ENCODE measurements around the gene SBNO2.
"Not testable (repeated sequence)": the region's sequence is repeated elsewhere in the genome, so short reads cannot be mapped to it uniquely, and the experiment has no call there.

SBNO2 gene

GRCh38 chr19:1134431-1134830 is 39.6 kb downstream of the SBNO2 start:
- FAIRE-seq (no peak), DNase-seq (ENCODE audit: insufficient read length, low spot score) (no peak)
- TF ChIP-seq POLR2A (IDR thresholded peaks at IDR 0.05; ENCODE audit: low read depth, low read length), result no peak

DNA sequence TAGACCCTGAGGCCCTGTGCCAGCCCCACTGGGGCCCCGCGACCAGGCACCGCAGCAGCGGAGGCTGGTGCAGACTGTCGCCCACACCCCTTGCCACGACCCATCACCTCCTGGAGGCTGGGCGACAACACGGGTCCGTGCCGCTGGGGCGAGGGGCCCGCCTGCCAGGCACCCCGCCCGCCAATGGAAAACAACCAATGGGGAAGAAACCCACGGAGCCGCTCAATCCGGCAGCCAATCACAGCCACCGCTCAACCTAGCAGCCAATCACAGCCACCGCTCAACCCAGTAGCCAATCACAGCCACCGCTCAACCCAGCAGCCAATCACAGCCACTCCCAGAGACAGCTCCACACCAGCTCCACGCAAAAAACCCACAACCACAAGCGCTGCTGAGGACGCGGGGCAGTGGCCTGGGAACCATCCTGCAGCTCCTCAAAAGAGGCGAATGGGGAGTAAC is 40.6 kb downstream of the SBNO2 start:
- FAIRE-seq, result no peak
- DNase-seq (ENCODE audit: insufficient read length, low spot score), result peak; percentile 65
- TF ChIP-seq POLR2A (IDR thresholded peaks at IDR 0.05; ENCODE audit: low read depth, low read length), result no peak

GRCh38 chr19:1132552-1133383 is 41.3 kb downstream of the SBNO2 start:
- FAIRE-seq (no peak), DNase-seq (ENCODE audit: insufficient read length, low spot score) (no peak)
- TF ChIP-seq POLR2A (IDR thresholded peaks at IDR 0.05; ENCODE audit: low read depth, low read length), result no peak

- peak; percentile 11; the same call in 1 of the 2 replicates for TF ChIP-seq POLR2A (IDR thresholded peaks at IDR 0.05; ENCODE audit: low read depth, low read length)
- DNase-seq (ENCODE audit: insufficient read length, low spot score) (peak; percentile 84), FAIRE-seq (no peak)
These were observed 42.1 kb downstream of the SBNO2 start for GRCh38 chr19:1131718-1132551.

DNA sequence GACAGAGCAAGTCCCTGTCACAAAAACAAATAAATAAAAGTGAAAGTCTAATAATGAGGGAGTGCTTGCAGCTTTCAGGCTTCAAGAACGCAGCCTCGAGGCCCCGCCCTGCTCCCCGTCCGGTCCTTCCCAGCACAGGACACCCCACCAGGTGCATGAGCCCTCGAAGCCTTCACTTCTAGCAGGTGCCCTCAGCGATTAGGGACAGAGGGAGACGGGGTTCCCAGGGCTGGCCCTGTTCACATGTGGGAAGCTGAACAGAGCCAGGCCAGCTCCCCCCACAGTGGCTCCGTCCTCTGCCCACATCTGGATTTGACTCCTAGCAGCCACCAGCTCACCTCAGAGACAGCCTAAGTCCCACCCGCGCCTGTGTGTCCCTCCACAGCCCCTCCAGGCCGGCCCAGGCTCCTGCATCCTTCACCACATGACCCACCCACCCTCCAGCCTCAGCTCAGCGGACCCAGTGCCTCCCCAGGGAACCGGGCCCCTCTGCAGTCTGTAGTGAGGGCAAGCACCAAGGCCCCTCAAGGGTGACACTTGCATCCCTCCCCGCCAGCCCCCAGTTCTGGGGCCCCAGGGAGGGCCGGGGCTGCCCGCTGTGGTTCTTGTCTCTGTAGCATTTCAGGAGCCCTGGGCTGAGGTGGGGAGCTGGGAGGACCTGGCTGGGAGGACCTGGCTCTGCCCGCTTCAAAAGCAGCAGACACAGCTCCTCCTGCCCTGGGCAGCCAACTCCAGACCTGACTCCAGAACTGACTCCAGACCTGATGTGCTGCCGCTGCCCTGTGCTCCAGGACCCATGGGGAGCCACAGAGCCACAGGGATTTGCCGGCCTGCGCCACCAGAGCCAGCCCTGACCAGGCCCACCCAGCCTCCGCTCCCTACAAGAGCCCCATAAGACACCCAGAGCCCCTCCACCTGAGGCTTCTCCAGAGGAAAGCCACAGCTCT is 43.0 kb downstream of the SBNO2 start:
- no peak for FAIRE-seq
- TF ChIP-seq POLR2A (IDR thresholded peaks at IDR 0.05; ENCODE audit: low read depth, low read length), result 0 out of 2 replicates have a peak, but pooled peaks have one; percentile 22

GRCh38 chr19:1129535-1129934 is 44.5 kb downstream of the SBNO2 start:
- DNase-seq (ENCODE audit: insufficient read length, low spot score) (no peak), FAIRE-seq (no peak)
- TF ChIP-seq POLR2A (IDR thresholded peaks at IDR 0.05; ENCODE audit: low read depth, low read length), result no peak

More for the DNA sequence above, 43.0 kb downstream of the SBNO2 start:
- no peak for DNase-seq (ENCODE audit: insufficient read length, low spot score)

GRCh38 chr19:1129084-1129483 is 45.0 kb downstream of the SBNO2 start:
- FAIRE-seq; DNase-seq (ENCODE audit: insufficient read length, low spot score): not testable (repeated sequence)

GRCh38 chr19:1128106-1128505 is 46.0 kb downstream of the SBNO2 start:
- DNase-seq (ENCODE audit: insufficient read length, low spot score), result no peak
- no peak for TF ChIP-seq POLR2A (IDR thresholded peaks at IDR 0.05; ENCODE audit: low read depth, low read length)
- no peak for FAIRE-seq

DNA sequence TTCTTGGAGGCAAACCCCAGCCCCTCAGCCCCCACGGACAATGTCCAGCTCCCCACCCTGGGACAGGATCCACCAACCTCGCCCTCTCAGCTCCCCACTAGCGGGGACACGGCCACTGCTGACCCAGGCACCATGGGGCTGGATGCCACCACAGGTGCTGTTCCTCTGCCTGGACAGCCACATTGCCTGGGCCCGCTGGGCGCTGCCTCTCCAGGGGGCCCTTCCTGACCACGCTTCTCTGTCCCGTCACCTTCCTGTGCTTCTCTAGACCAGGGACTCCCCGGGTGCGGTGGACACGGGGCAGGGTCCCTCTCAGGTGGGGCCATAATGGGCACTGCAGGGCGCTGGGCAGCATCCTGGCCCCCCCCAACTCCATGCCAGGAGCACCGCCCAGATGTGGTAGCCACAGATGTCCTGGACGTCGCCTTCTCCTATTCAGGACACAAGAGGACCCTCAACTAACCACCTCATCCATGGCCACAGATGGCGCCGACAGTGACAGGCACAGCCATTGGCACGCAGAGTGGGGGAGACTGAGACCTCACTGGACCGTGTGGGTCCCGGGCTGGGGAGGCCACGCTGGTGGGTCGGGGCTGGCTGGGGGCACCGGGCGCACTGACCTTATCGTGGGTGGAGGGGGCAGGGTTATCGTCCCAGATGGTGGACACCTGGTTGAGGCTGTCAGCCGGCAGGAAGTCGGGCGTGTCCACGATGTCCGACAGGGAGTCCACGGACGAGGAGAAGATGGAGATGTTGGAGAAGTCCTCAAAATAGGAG is 46.9 kb downstream of the SBNO2 start:
- DNase-seq (ENCODE audit: insufficient read length, low spot score) (no peak), FAIRE-seq (no peak)
- TF ChIP-seq POLR2A (IDR thresholded peaks at IDR 0.05; ENCODE audit: low read depth, low read length), result no peak

- no peak for TF ChIP-seq POLR2A (IDR thresholded peaks at IDR 0.05; ENCODE audit: low read depth, low read length)
- DNase-seq (ENCODE audit: insufficient read length, low spot score), result peak; percentile 89
- FAIRE-seq, result no peak
These were observed 48.2 kb downstream of the SBNO2 start for GRCh38 chr19:1125601-1126467.

DNA sequence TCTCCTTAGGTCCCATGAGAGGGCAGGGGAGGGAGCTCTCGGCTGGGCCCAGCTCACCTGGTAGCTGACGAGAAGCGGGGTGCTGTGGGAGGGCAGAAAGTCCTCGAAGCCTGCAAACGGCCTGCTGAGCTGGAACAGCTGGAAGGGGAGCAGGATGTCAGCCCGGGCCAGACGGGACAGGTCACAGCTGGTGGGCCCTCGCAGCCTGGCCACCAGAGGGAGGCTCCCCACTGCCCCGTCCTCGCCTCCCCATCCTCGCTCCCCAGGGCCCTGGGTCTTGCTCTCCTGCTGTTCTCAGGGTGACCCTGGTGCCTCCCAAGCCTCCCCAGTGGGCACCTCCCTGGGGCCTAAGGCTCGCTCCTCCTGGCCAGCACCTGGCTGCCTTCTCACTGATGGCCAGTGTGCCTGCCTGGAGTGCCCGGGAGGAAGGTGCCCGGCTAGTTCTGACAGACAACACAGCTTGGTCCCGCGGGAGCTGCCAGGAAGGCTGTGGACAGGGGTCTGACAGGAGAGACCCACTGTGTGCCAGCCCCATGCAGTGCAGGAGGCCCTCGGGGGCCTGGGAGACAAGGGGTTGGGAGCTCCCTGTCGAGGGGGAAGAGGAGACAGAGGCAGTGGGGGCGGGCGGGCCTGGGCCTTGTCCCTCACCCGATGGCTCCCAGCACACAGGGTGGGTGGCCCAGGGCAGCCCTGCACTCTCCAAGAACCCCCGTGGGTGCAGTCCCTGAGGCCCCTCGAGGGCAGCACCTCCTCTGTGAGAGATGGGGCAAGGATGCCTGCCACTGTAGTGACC is 50.0 kb downstream of the SBNO2 start:
- DNase-seq (ENCODE audit: insufficient read length, low spot score), result no peak
- no peak for FAIRE-seq
- no peak for TF ChIP-seq POLR2A (IDR thresholded peaks at IDR 0.05; ENCODE audit: low read depth, low read length)

Data from H54 (cell line).